ENCODE data around the gene FAM177B. TPM values are rescaled to one million over a fixed set of nuclear protein-coding genes. Genes with fewer than 3 reads are reported as not detected.

Gene FAM177B
- polyA plus RNA-seq (2011; rRNA removed) = not detected in 2 replicates
- not detected in 2 replicates for polyA minus RNA-seq (2011; rRNA and poly(A)+ RNA removed)

GRCh38 chr1:222736972-222737371, at the start of gene FAM177B:
Gene FAM177B, plus strand, starts transcription at chr1:222737202. Its CDS starts 9,344 bp downstream, at chr1:222746546.
- Histone ChIP-seq H3K27ac (ENCODE audit: low read depth, low read length) (no peak within 1 kb of the TSS), H3K9me3 (ENCODE audit: control insufficient read depth, insufficient read depth, low read length) (no peaks in the 10 kb centered on the region), H3K4me3 (ENCODE audit: low read depth, low read length) (no peak within 1 kb of the TSS), H3K27me3 (ENCODE audit: control insufficient read depth, insufficient read depth, low read length) (no peaks in the 10 kb centered on the region)
- ChIA-PET POLR2A (no interaction called here), CTCF (interaction anchor here (0.6 to 2.5 kb wide), 8 partner anchors 10 to 393 kb away, joined by 3 to 27 read pairs (median 6); no protein-coding TSS in a partner anchor)
- TF ChIP-seq, protein P1, sequence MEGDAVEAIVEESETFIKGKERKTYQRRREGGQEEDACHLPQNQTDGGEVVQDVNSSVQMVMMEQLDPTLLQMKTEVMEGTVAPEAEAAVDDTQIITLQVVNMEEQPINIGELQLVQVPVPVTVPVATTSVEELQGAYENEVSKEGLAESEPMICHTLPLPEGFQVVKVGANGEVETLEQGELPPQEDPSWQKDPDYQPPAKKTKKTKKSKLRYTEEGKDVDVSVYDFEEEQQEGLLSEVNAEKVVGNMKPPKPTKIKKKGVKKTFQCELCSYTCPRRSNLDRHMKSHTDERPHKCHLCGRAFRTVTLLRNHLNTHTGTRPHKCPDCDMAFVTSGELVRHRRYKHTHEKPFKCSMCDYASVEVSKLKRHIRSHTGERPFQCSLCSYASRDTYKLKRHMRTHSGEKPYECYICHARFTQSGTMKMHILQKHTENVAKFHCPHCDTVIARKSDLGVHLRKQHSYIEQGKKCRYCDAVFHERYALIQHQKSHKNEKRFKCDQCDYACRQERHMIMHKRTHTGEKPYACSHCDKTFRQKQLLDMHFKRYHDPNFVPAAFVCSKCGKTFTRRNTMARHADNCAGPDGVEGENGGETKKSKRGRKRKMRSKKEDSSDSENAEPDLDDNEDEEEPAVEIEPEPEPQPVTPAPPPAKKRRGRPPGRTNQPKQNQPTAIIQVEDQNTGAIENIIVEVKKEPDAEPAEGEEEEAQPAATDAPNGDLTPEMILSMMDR (IDR thresholded peaks at IDR 0.05; ENCODE audit: low read depth, low read length) = no peak
- DNase-seq (ENCODE audit: low read depth, low spot score) = no peak

DNA sequence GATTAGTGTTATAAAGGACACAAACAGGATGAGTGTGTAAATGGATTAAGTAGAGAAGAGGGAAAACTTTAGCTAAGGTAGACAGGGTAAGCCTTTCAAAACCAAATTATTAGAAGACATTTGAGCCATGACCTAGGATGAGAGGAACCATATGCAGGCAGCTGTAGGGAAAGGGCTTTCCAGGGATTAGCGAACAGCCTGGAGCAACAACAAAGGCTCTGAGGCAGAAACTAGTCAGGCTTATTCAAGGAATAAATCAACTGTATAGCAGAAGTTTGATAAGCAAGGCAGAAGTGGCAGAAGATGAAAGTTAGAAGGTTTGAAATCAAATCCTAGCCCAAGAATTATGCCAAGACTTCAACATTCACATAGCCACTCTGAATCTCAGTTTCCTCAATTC, 46.0 kb upstream of the FAM177B start:
- TF ChIP-seq, protein P1 (IDR thresholded peaks at IDR 0.05; ENCODE audit: low read depth, low read length) = no peak
- H3K27ac ChIP-seq (ENCODE audit: low read depth, low read length) = no peak overlapping the region
- CTCF ChIA-PET = no interaction called here
- H3K27me3 ChIP-seq (ENCODE audit: control insufficient read depth, insufficient read depth, low read length) = no peaks in the 10 kb centered on the region
- no peak for DNase-seq (ENCODE audit: low read depth, low spot score)
- POLR2A ChIA-PET = no interaction called here
- H3K9me3 ChIP-seq (ENCODE audit: control insufficient read depth, insufficient read depth, low read length) = no peaks in the 10 kb centered on the region
- H3K4me3 ChIP-seq (ENCODE audit: low read depth, low read length) = no peak overlapping the region

DNA sequence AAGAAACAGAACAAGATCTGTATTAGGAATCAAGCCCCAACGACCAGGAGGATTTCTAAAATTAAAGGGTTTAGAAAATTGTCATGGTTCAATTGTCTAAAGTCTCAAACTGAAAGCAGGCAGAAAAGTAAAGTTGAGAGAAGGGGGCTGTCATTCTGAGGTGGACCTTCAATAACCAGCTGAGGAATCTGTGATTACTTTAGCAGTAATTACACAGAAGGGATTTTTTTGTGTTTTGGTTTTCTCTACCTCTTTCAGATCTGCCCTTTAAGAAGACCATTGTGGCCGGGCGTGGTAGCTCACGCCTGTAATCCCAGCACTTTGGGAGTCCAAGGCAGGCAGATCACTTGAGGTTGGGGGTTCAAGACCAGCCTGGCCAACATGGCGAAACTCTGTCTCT, 42.1 kb upstream of the FAM177B start:
- Histone ChIP-seq H3K4me3 (ENCODE audit: low read depth, low read length) (no peak overlapping the region), H3K27me3 (ENCODE audit: control insufficient read depth, insufficient read depth, low read length) (no peaks in the 10 kb centered on the region), H3K9me3 (ENCODE audit: control insufficient read depth, insufficient read depth, low read length) (no peaks in the 10 kb centered on the region), H3K27ac (ENCODE audit: low read depth, low read length) (no peak overlapping the region)
- ChIA-PET POLR2A (no interaction called here), CTCF (interaction anchor here (1.2 kb wide), 1 partner anchor 27 kb away, joined by 4 read pairs; no protein-coding TSS in a partner anchor)
- no peak for DNase-seq (ENCODE audit: low read depth, low spot score)
- TF ChIP-seq, protein P1 (IDR thresholded peaks at IDR 0.05; ENCODE audit: low read depth, low read length) = no peak

- TF ChIP-seq, protein P1 (IDR thresholded peaks at IDR 0.05; ENCODE audit: low read depth, low read length) = no peak
- ChIA-PET POLR2A (no interaction called here), CTCF (no interaction called here)
- Histone ChIP-seq H3K9me3 (ENCODE audit: control insufficient read depth, insufficient read depth, low read length) (no peaks in the 10 kb centered on the region; the same call in 1 of the 2 replicates), H3K4me3 (ENCODE audit: low read depth, low read length) (no peak overlapping the region), H3K27ac (ENCODE audit: low read depth, low read length) (no peak overlapping the region), H3K27me3 (ENCODE audit: control insufficient read depth, insufficient read depth, low read length) (no peaks in the 10 kb centered on the region)
- DNase-seq (ENCODE audit: low read depth, low spot score) = no peak
Measured at GRCh38 chr1:222696741-222697140, 40.3 kb upstream of the FAM177B start.

DNA sequence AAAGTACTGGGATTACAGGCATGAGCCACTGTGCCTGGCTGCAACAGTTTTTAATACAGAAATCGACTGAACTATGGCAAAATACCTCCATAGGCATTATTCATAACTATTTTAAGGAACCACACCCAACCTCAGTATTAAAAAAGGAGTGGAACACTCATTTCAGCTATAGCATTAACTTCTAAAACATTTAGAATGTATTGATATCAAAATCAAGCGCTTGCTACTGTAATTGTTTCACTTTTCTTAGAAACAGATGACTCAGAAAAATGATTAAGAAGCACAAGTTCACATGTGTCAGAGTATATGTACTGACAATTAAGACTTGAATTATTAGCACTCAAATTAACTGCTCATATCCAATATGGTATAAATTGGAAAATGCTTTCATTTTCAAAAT, 39.8 kb upstream of the FAM177B start:
- ChIA-PET POLR2A (interaction anchor here (1.3 kb wide), 1 partner anchor 12 kb away, joined by 3 read pairs; no protein-coding TSS in a partner anchor), CTCF (no interaction called here)
- Histone ChIP-seq H3K9me3 (ENCODE audit: control insufficient read depth, insufficient read depth, low read length) (no peaks in the 10 kb centered on the region; the same call in 1 of the 2 replicates), H3K27me3 (ENCODE audit: control insufficient read depth, insufficient read depth, low read length) (no peaks in the 10 kb centered on the region), H3K4me3 (ENCODE audit: low read depth, low read length) (no peak overlapping the region), H3K27ac (ENCODE audit: low read depth, low read length) (no peak overlapping the region)
- TF ChIP-seq, protein P1 (IDR thresholded peaks at IDR 0.05; ENCODE audit: low read depth, low read length) = no peak
- no peak for DNase-seq (ENCODE audit: low read depth, low spot score)
